GM23338 (cell line): ENCODE results near the gene TCAF1.

Experiments
- CREB1 ChIP-seq: fragments of 250-450 bp; sonication (Bioruptor Pico); IDR thresholded peaks from 2 replicates; pipeline ENCODE4 v1.5.0; 2020; ENCODE audit warnings: low read depth, mild to moderate bottlenecking, moderate library complexity
- CTCF ChIP-seq, 2 experiments: fragments of 200-600 bp in 1 of 2; sonication (generic) in 1 of 2; conservative IDR thresholded peaks; 2 replicates each; pipeline versions ENCODE4 v1.5.1 to v1.6.1; 2016 to 2017; ENCODE audit warnings: antibody characterized with exemption in 2 of 2, low read depth in 2 of 2, mild to moderate bottlenecking in 2 of 2, moderate library complexity in 1 of 2
- ETS1 ChIP-seq: IDR thresholded peaks from 2 replicates; pipeline ENCODE4 v1.6.1; 2016; ENCODE audit warnings: antibody characterized with exemption
- EZH2 ChIP-seq: fragments of 200-600 bp; sonication (generic); IDR thresholded peaks from one replicate; pipeline ENCODE4 v1.8.0; 2017; ENCODE audit warnings: antibody characterized with exemption, mild to moderate bottlenecking, low read depth; ENCODE audit not compliant: unreplicated experiment
- EZH2phosphoT487 ChIP-seq: fragments of 200-600 bp; sonication (generic); IDR thresholded peaks from one replicate; pipeline ENCODE4 v1.8.1; 2018; ENCODE audit warnings: antibody characterized with exemption; ENCODE audit not compliant: unreplicated experiment
- JUNB ChIP-seq: IDR thresholded peaks from one replicate; pipeline ENCODE4 v1.6.1; 2016; ENCODE audit warnings: antibody characterized with exemption; ENCODE audit not compliant: unreplicated experiment
- POLR2AphosphoS5 ChIP-seq: IDR thresholded peaks from 2 replicates; pipeline ENCODE4 v1.6.1; 2016; ENCODE audit warnings: antibody characterized with exemption, low read depth
- REST ChIP-seq: IDR thresholded peaks from one replicate; pipeline ENCODE4 v1.6.1; 2018; ENCODE audit warnings: antibody characterized with exemption; ENCODE audit not compliant: unreplicated experiment
- STAT1 ChIP-seq: IDR thresholded peaks from one replicate; pipeline ENCODE4 v1.6.1; 2016; ENCODE audit warnings: antibody characterized with exemption; ENCODE audit not compliant: unreplicated experiment
- ZNF331 ChIP-seq: fragments of 250-450 bp; sonication (Bioruptor Pico); IDR thresholded peaks from 2 replicates; pipeline ENCODE4 v1.5.0; 2020; ENCODE audit warnings: low read depth, mild to moderate bottlenecking, moderate library complexity
- ZNF462 ChIP-seq: fragments of 250-450 bp; sonication (Bioruptor Pico); IDR thresholded peaks from 2 replicates; pipeline ENCODE4 v1.5.0; 2020; ENCODE audit warnings: mild to moderate bottlenecking, moderate library complexity

GRCh38 chr7:143947111-143947510 is 45.1 kb upstream of the TCAF1 start:
- no peak for TF ChIP-seq CTCF (conservative IDR thresholded peaks at IDR 0.05; ENCODE audit: low read depth in 2 of 2)
- no peak for TF ChIP-seq POLR2AphosphoS5
- TF ChIP-seq REST = no peak
- TF ChIP-seq EZH2 = no peak
- TF ChIP-seq EZH2phosphoT487 = no peak
- TF ChIP-seq CREB1 (CRISPR knock-in tag) = no peak
- no peak for TF ChIP-seq ETS1
- no peak for TF ChIP-seq STAT1
- TF ChIP-seq JUNB = no peak
- TF ChIP-seq ZNF462 (CRISPR knock-in tag) = no peak
- no peak for TF ChIP-seq ZNF331 (CRISPR knock-in tag)
